ENCODE measurements around the gene FN3KRP. TPM values are rescaled to one million over a fixed set of nuclear protein-coding genes. Genes with fewer than 3 reads are reported as not detected.
A peak's percentile ranks its signal among the peaks of the same experiment; 100 is the strongest.

Gene FN3KRP
- total RNA-seq, 4 donors from 2014 or later, result 16.3 to 39.6 (median 26.8) TPM

DNA sequence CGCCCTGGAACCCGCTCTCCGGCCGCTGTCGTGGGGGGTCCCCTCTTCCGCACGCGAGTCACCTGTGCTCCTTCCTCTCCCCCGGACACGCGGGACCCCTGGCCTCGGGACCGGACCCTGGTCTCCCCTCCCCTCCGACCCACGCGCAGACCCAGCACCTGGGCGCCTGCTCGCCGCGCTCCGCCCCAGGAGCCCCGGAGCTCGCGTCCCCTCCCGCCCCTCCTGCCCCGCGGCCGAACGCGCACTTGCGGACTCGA, 18.8 kb upstream of the FN3KRP start:
- no peak for TF ChIP-seq EP300 (IDR thresholded peaks at IDR 0.05; ENCODE audit: low read depth)
- TF ChIP-seq, protein P1, sequence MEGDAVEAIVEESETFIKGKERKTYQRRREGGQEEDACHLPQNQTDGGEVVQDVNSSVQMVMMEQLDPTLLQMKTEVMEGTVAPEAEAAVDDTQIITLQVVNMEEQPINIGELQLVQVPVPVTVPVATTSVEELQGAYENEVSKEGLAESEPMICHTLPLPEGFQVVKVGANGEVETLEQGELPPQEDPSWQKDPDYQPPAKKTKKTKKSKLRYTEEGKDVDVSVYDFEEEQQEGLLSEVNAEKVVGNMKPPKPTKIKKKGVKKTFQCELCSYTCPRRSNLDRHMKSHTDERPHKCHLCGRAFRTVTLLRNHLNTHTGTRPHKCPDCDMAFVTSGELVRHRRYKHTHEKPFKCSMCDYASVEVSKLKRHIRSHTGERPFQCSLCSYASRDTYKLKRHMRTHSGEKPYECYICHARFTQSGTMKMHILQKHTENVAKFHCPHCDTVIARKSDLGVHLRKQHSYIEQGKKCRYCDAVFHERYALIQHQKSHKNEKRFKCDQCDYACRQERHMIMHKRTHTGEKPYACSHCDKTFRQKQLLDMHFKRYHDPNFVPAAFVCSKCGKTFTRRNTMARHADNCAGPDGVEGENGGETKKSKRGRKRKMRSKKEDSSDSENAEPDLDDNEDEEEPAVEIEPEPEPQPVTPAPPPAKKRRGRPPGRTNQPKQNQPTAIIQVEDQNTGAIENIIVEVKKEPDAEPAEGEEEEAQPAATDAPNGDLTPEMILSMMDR (IDR thresholded peaks at IDR 0.05), result no peak
- no peak for TF ChIP-seq POLR2A (IDR thresholded peaks at IDR 0.05)
- no peak for TF ChIP-seq POLR2AphosphoS5 (IDR thresholded peaks at IDR 0.05)
- H3K4me1 ChIP-seq, result peaks cover 10 to 34% (median 30%) of the 10 kb centered on the region in 4 donors
- no peaks in the 10 kb centered on the region for H3K27me3 ChIP-seq
- 0% methylated on average over 10 of the region's 32 CpGs; no CpG with 5 or more reads in 1 of the 2 donors for WGBS, 2 donors (ENCODE audit: low coverage in 1 of 2)
- DNase-seq, result no peak
- peaks cover 0 to 6% of the 10 kb centered on the region in 2 donors for H3K9me3 ChIP-seq
- in situ Hi-C loops (cut with MboI; ENCODE audit: low pct_ligation_motif_present in 1 of 4, low pct_unique_long_range_greater_than_20kb in 1 of 4, low sequenced_read_pairs in 3 of 4) (no loop called here), intact Hi-C loops (cut with DNase I; ENCODE audit: low total_unique reads) (no loop called here)
- H3K4me3 ChIP-seq, result peak overlapping the region; percentile 63 to 95 (median 76)
- no peaks in the 10 kb centered on the region for H3K36me3 ChIP-seq
- peak overlapping the region; percentile 72 to 89 (median 80) for H3K27ac ChIP-seq

DNA sequence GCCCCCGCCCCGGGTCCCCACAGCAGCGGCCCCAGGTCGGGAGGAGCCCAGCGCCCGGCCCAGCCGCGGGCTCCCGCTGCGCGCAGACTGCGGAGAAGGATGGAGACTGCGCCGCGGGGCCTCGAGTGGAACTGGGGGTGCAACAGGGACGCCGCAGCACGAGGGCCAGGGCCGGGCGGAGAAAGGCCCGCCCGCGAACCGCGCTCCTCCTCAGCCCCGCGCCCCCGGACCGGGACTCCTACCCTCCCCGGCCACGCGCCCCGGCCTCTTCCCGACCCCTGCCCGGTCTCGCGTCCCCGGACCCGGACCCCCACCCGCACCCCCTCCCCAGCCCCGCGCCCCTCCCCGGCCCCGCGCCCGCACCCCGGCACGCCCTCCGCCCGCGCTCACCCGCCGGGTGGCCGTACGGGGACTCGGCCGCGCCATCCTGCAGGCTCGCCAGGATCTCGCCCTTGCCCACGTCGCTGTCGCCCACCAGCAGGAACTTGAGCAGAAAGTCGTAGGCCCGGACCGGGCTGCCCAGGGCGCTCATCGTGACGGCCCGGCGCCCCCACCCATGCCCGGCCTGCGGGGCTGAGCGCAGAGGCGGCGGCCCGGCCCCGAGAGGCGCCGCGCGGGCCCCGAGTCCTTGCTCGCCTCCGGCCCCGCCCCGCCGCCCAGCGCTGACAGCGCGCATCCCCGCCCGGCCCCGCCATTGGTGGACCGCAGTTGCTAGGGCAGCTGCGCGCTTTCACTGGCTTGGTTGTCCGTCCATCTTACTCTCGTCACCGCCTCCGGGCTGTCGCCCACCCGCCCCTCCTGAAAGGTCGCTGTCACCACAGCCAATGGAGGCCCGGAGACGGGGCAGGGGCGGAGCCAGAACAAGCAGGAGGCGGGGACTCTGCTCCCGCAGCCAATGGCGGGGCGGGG, 18.2 kb upstream of the FN3KRP start, which contains the start of gene RAB40B:
Gene RAB40B, minus strand, starts transcription at position 634 of the 909 bp plus-strand sequence. Its CDS starts 102 bp downstream, at position 532.
- Histone ChIP-seq H3K4me3 (peak within 1 kb of the TSS; percentile 64 to 95 (median 82)), H3K36me3 (no peaks in the 10 kb centered on the region), H3K27ac (peak within 1 kb of the TSS; percentile 76 to 89 (median 82)), H3K9me3 (peaks cover 0 to 6% of the 10 kb centered on the region in 2 donors), H3K4me1 (peaks cover 10 to 39% (median 36%) of the 10 kb centered on the region in 4 donors), H3K27me3 (no peaks in the 10 kb centered on the region)
- WGBS, 2 donors (ENCODE audit: low coverage in 1 of 2), result 3% methylated on average over 14 of the region's 112 CpGs; no CpG with 5 or more reads in 1 of the 2 donors
- intact Hi-C loops (cut with DNase I; ENCODE audit: low total_unique reads) (no loop called here), in situ Hi-C loops (cut with MboI; ENCODE audit: low pct_ligation_motif_present in 1 of 4, low pct_unique_long_range_greater_than_20kb in 1 of 4, low sequenced_read_pairs in 3 of 4) (no loop called here)
- DNase-seq, result peak; percentile 100
- TF ChIP-seq EP300 (IDR thresholded peaks at IDR 0.05; ENCODE audit: low read depth), result no peak
- TF ChIP-seq POLR2AphosphoS5 (IDR thresholded peaks at IDR 0.05), result peak in 1 of 3 donors; percentile 21
- TF ChIP-seq, protein P1 (IDR thresholded peaks at IDR 0.05), result no peak
- peak; percentile 10 for TF ChIP-seq POLR2A (IDR thresholded peaks at IDR 0.05)

DNA sequence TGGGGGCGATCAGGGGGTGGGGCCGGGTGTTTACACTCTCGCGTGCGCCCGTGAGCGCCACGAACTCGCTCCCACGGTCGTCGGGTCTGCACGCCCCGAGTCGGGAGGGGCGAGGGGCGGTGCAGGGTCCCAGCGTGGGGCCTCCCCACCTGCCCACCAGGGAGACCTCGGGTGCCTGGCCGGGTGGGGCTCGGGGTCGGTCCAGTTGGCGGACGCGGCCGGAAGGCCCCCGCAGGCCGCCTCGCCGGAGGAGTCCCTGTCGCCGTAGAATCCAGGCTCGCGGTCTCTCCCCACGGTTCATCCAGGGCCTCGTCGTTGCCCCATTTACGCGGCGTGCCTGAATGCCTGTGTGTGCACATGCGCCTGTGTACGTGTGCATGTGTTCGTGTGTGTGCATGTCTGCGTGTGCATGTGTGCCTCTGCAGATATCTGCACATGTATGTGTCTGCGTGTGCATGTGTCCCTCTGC, 17.5 kb upstream of the FN3KRP start:
- TF ChIP-seq, protein P1 (IDR thresholded peaks at IDR 0.05), result no peak
- TF ChIP-seq POLR2AphosphoS5 (IDR thresholded peaks at IDR 0.05) (peak in 2 of 3 donors; percentile 6 to 13), POLR2A (IDR thresholded peaks at IDR 0.05) (no peak)
- Histone ChIP-seq H3K27me3 (no peaks in the 10 kb centered on the region), H3K27ac (peak overlapping the region; percentile 76 to 89 (median 78)), H3K4me1 (peaks cover 10 to 42% (median 37%) of the 10 kb centered on the region in 4 donors), H3K4me3 (peak overlapping the region; percentile 46 to 89 (median 70)), H3K36me3 (no peaks in the 10 kb centered on the region), H3K9me3 (peaks cover 0 to 6% of the 10 kb centered on the region in 2 donors)
- in situ Hi-C loops (cut with MboI; ENCODE audit: low pct_ligation_motif_present in 1 of 4, low pct_unique_long_range_greater_than_20kb in 1 of 4, low sequenced_read_pairs in 3 of 4), result no loop called here
- intact Hi-C loops (cut with DNase I; ENCODE audit: low total_unique reads), result no loop called here
- 9% methylated on average over 27 of the region's 45 CpGs; no CpG with 5 or more reads in 1 of the 2 donors for WGBS, 2 donors (ENCODE audit: low coverage in 1 of 2)
- no peak for DNase-seq

DNA sequence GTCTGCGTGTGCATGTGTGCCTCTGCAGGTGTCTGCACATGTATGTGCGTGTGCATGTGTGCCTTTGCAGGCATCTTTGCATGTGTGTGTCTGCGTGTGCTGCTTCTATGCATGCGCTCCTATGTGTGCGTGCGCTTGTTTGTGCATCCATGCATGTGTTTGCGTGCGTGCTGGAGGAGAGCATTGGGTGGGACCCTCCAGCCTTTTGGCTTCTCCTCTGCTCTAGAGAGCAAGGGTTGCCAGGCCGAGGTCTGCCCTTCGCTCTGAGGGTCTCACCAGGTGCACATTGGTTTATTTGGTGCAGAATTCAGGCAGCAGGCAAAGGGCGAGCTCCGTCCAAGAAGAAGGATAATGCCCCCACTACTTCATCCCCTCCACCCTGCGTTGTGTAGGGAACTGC, 17.0 kb upstream of the FN3KRP start:
- DNase-seq, result no peak
- Histone ChIP-seq H3K36me3 (no peaks in the 10 kb centered on the region), H3K9me3 (peaks cover 0 to 5% of the 10 kb centered on the region in 2 donors), H3K27ac (peak overlapping the region in 1 of 4 donors; percentile 89), H3K4me1 (peaks cover 10 to 44% (median 38%) of the 10 kb centered on the region in 4 donors), H3K4me3 (peak overlapping the region in 2 of 4 donors; percentile 74 to 89), H3K27me3 (no peaks in the 10 kb centered on the region)
- in situ Hi-C loops (cut with MboI; ENCODE audit: low pct_ligation_motif_present in 1 of 4, low pct_unique_long_range_greater_than_20kb in 1 of 4, low sequenced_read_pairs in 3 of 4), result no loop called here
- TF ChIP-seq, protein P1 (IDR thresholded peaks at IDR 0.05), result no peak
- TF ChIP-seq POLR2A (IDR thresholded peaks at IDR 0.05) (no peak), EP300 (IDR thresholded peaks at IDR 0.05; ENCODE audit: low read depth) (no peak), POLR2AphosphoS5 (IDR thresholded peaks at IDR 0.05) (no peak)
- intact Hi-C loops (cut with DNase I; ENCODE audit: low total_unique reads), result no loop called here
- WGBS, 2 donors (ENCODE audit: low coverage in 1 of 2), result 85 to 100% methylated on average over 2 to 13 of the region's 13 CpGs

All from transverse colon (tissue), 4 donors.